DMS 273 (cell line): ENCODE measurements around the gene GLE1.
A peak's percentile ranks its signal among the peaks of the same experiment; 100 is the strongest.
"Not testable (repeated sequence)": the region's sequence is repeated elsewhere in the genome, so short reads cannot be mapped to it uniquely, and the experiment has no call there.

Experiments used
- DNase-seq: peaks from one replicate; lab custom pipeline; 2025; ENCODE audit not compliant: unreplicated experiment; lab: John Stamatoyannopoulos, UW

Gene GLE1

DNA sequence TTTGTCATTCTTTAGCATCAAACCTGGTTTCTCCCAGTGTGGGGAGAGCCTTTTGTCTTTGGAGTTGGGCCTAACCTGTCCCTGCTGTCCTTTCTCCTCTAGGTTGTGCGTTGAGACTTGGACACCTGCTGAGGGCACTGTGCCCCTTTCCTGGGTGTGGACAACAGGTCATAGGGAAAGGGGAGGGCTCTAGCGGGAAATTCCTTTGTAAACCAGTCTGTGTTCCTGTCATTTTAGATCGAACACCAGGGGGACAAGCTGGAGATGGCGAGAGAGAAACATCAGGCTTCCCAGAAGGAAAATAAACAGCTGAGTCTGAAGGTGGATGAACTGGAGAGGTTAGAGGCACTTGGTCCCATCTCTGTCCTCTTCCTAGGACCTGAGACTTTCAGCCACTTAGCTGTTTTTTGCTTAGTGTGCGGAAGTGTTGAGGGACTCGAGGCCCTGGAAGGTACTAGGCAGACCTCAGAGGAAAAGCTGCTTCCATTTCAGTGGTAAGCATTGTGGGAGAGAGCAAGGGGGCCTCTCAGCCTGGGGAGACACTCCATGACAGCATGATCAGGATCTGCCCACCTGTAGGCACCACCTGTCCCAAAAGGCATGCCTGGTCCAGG is 8.6 kb upstream of the GLE1 start:
- DNase-seq = peak; percentile 11

- DNase-seq = peak; percentile 10
Measured at GRCh38 chr9:128497824-128498610, 6.5 kb upstream of the GLE1 start.

DNA sequence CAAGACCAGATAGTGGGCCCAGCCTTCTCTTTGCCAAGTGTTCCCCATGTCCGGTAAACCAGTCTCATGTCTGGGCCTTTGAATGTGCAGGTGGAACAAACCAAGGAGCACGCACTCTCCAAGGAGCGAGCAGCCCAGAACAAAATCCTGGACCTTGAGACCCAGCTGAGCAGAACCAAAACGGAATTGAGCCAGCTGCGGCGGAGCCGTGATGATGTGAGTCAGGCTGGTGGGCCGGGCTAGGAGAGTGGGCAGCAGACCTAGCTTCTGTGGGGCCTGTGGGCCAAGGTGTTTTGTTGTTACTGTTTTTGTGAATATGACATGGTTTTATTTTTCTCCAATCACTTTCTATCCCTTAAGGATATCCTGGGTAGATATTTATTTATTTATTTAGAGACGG is 5.6 kb upstream of the GLE1 start:
- DNase-seq = no peak

- DNase-seq = no peak
Measured at GRCh38 chr9:128499920-128500319, 4.6 kb upstream of the GLE1 start.

DNA sequence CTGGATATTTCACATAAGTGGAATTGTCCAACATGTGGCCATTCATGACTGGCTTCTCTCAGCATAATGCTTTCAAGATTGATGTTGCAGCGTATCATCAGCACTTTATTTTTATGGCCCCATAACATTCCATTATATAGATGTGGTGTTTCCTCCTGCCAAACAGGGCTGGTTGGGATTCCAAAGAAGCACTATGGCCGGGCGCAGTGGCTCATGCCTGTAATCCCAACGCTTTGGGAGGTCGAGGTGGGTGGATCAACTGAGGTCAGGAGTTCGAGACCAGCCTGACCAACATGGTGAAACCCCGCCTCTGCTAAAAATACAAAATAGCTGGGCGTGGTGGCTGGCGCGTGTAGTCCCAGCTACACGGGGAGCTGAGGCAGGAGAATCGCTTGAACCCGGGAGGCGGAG is 1.1 kb upstream of the GLE1 start:
- not testable (repeated sequence) for DNase-seq

DNA sequence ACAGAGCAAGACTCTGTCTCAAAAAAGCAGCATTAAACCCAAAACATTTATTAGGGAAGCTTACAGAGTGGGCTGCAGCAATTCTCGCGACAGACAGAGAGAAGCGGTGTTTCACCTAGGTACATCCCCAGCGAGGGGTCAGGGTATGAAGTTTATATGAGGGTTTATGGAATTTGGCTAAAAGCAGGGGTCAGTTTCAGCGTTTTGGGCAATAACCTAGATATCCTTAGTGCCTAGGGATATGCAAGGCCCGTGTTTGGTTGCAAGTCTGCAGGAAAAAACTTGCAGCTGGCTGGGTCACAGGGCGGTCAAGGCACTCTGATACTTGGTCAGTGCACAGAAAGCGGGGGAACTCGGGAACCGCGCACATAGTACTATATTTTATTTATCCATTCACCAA is 649 bp upstream of the GLE1 start:
- peak; percentile 21 for DNase-seq

DNA sequence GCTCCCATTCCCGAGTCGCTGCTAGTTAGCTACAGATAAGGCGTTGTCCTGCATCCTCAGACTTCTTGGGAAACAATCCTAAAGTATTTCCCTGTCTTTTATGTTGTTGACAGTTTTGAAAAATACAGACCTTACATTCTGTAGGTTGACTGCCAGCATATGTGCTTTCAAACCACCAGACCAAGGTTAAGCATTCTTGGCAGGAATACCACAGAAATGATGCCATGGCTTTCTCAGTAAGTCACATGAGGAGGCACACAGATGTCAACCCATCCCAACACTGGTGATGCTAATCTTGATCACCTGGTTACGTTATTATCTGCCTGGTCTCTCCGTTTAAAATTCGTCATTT is 871 bp downstream of the GLE1 start:
- DNase-seq = peak; percentile 71

GRCh38 chr9:128505906-128506305 is 1.4 kb downstream of the GLE1 start:
- not testable (repeated sequence) for DNase-seq

DNA sequence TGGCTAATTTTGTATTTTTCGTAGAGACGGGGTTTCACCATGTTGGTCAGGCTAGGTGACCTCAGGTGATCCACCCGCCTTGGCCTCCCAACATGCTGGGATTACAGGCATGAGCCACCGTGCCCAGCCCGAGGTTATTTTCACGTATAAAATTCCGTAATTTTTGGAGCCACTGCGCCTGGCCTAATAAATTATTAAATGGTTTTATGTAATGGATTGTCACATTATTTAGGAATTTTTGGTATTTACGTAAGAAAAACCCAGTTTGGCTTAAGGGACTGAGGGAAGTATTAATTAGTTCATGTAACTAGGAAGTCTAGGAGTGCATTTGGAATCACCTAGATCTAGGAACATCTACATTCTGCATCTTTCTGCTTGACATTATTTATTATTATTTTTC is 8.3 kb downstream of the GLE1 start:
- DNase-seq = no peak

DNA sequence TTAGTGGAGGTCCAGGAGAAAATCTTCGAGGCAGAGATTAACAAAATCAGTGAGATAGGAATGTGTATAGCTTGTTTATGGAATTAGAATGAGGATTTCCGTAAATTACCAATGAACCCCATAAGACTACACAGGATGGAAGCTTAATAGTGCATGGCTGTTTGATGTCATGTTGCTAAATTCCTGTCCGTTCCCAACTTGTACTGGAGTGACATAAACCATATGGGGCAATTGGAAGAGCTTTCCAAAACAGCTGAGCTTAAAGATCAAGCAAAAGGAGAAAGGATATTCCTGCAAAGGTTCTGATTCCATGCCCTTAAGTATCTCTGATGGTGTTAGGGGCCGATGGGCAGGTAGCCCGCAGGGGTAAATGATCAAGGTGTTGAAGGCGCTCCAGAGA is 17.4 kb downstream of the GLE1 start:
- no peak for DNase-seq

DNA sequence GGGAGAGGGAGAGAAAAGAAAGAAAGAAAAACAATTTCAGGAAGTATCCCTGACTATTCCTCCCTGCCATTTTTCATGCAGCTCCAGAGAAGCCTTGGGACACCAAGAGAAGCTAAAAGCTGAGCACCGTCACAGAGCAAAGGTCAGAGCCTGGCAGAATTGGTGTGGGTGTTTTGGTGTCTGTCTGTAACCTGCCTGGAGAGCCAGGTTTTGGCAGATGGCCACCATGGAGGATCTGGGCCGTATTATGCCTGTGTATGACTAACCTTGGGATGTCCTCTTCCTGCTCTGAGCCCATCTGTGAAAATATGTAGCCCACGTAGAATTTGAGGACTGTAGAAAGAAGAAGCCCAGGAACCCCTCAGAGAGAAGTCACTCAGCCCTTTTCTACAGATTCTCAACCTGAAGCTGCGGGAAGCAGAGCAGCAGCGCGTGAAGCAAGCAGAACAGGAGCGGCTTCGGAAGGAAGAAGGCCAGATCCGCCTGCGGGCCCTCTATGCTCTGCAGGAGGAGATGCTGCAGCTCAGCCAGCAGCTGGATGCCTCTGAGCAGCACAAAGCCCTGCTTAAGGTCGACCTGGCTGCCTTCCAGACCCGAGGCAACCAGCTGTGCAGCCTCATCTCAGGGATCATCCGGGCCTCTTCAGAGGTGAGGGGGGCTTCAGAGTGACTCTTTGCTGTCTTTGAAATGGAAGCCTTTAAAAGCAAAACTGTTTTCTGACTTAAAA is 18.8 kb downstream of the GLE1 start:
- DNase-seq = peak; percentile 86

GRCh38 chr9:128526720-128527119 is 22.2 kb downstream of the GLE1 start:
- DNase-seq = no peak

DNA sequence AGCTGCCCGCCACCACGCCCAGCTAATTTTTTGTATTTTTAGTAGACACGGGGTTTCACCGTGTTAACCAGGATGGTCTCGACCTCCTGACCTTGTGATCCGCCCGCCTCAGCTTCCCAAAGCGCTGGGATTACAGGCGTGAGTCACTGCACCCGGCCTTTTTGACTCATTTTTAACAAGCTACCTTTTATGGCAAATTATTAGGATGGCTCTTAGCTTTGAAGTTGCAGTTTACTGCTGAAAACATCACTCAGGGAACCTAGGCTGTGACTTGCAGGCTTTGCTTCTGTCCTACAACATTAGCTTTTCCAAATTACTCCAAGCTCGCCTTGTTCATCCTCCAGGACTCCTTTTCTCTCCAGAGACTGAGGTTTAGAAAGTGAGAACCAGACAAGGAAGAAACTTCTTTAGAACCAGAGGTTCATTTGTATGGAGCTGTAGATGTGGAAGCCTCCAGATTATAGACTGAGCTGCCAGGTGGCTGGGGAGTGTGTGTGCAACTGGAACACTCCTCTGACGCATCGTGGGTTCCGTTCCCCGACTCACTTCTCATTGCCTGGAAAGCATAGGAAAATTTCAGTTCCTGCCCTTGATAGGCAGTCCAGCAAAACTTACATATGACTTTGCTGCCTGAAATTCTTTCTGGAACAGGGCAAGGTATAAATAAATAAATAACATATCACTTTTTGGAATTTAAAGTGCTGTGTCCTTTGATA is 24.1 kb downstream of the GLE1 start:
- no peak for DNase-seq

DNA sequence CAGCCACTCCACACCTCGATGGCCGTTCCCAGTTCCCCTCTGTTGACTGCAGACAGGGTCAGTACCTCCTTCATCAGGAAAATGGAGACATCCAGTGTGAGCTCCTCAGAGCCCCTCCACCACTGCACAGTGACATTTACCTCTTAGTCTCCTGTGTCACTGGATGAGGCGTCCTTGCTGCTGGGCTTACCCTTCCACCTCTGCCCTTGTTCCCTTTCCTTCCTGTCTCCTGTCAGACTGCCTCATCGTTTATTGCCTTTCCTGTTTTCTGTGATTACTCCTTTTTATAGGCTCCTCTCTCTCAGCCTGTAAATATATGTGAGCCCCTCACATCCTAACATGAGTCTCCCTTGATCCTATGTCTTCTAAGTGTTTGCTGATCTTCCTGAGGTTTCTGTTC is 24.7 kb downstream of the GLE1 start:
- no peak for DNase-seq

DNA sequence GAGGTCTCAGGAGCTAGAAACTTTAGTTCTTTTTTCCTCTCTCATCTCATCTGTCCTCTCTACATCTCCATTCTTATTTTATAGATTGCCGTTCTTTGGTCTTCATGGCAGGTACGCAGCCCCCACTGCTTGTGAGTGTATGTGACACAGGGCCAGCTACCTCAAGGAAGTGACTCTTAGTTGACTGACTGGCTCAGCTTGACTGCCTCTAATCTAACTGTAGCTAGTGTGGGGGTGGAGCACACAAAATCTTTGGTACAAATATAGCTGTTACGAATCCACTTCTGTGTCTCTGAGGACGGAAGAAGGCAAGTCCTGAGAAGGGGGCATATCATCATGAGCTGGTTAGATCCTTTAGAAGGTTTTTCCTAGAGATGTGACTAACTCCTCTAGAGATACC is 28.1 kb downstream of the GLE1 start:
- no peak for DNase-seq

GRCh38 chr9:128540634-128541360 is 36.3 kb downstream of the GLE1 start:
- no peak for DNase-seq

GRCh38 chr9:128546504-128546903 is 42.0 kb downstream of the GLE1 start:
- no peak for DNase-seq

DNA sequence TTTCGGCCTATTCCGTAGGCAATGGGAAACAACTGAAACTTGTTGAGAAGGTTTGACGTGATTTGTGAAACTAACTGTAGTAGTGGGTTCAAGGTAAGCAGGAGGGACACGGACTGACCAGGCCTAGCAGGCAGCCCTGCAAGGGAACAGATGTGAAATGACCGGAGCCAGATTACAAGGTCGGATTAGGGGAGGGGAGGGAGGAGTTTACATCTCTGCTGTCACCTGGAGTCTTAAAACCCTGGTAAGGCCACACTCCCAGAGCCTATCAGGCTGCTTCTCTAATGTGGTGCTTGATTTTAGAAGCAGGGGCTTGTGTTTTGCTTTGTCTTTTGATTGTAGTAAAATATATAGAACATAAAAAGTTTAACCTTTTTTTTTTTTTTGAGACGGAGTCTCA is 44.4 kb downstream of the GLE1 start:
- DNase-seq = no peak

DNA sequence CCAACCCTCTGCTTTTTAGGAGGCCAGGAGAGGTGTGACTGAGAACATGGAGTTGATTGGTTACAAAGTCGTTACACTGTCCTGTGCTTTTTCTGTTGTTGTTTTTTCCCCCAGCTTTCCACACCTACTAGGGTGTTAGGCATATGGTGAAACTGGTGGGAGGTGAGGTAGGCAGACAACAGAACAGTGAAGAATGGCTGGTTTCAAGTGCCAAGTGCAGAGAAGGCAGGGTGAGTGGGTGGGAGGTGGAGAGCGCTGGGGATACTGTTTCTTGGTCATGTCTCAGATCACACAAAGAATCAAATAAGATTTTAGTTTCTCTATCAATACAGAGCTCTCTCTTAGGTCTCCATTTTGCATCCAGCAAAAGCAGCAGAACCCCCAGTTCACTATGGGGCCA is 45.7 kb downstream of the GLE1 start:
- peak; percentile 24 for DNase-seq

GRCh38 chr9:128550770-128551656 is 46.5 kb downstream of the GLE1 start:
- DNase-seq = peak; percentile 85
